Naive thymus-derived CD4-positive, alpha-beta T cell (primary cell): ENCODE results near the gene CHCHD6. TPM values are rescaled to one million over a fixed set of nuclear protein-coding genes. Genes with fewer than 3 reads are reported as not detected.

Experiments used
- ATAC-seq: fragments of 150-1000 bp; cut with Tn5 transposase; 2 replicates; pipeline ENCODE4 v1.10.0; 2021; ENCODE audit warnings: mild to moderate bottlenecking, moderate library complexity
- CTCF ChIA-PET: fragments of 350-600 bp; sonication (Branson Sonifier 250); formaldehyde crosslinking; loops from one replicate; lab custom pipeline; 2021; ENCODE audit warnings: antibody characterized with exemption; lab: Charles Lee
- POLR2A ChIA-PET: fragments of 350-600 bp; sonication (Branson Sonifier 250); formaldehyde crosslinking; loops from one replicate; lab custom pipeline; 2021; ENCODE audit warnings: antibody characterized with exemption, inconsistent platforms; lab: Charles Lee
- DNase-seq, 9 donors: peaks; one replicate each; pipeline versions ENCODE4 v3.0.0 to v3.0.0-alpha.2; 2020 to 2022; ENCODE audit warnings: mixed read lengths in 1 of 9
- H3K27ac ChIP-seq: one replicate; pipeline ENCODE4 v1.7.0; 2013; ENCODE audit warnings: mild to moderate bottlenecking, low read depth, low read length, moderate library complexity
- H3K27me3 ChIP-seq, 2 donors: one replicate each; pipeline ENCODE4 v1.7.0; 2013; ENCODE audit warnings: low read length in 2 of 2, mild to moderate bottlenecking in 2 of 2, moderate library complexity in 2 of 2; ENCODE audit not compliant: control insufficient read depth in 2 of 2, insufficient read depth in 2 of 2
- H3K36me3 ChIP-seq, 3 experiments: 1 replicate in 2 of 3; 2 replicates in 1 of 3; pipeline ENCODE4 v1.7.0; 2013; ENCODE audit warnings: low read length in 3 of 3, mild to moderate bottlenecking in 3 of 3, moderate library complexity in 1 of 3; ENCODE audit not compliant: insufficient read depth in 3 of 3, control insufficient read depth in 2 of 3
- H3K4me1 ChIP-seq, 2 donors: one replicate each; pipeline ENCODE4 v1.7.0; 2013; ENCODE audit warnings: low read length in 2 of 2, mild to moderate bottlenecking in 2 of 2, moderate library complexity in 1 of 2; ENCODE audit not compliant: control insufficient read depth in 2 of 2, insufficient read depth in 2 of 2
- H3K4me3 ChIP-seq: 2 replicates; pipeline ENCODE4 v1.7.0; 2013; ENCODE audit warnings: mild to moderate bottlenecking, low read length
- H3K9me3 ChIP-seq, 3 experiments: 1 replicate in 2 of 3; 2 replicates in 1 of 3; pipeline ENCODE4 v1.7.0; 2013; ENCODE audit warnings: low read length in 3 of 3; ENCODE audit not compliant: control insufficient read depth in 2 of 3
- H3K27ac Mint-ChIP-seq, 9 donors: one replicate each; pipeline ENCODE4 v1.8.0; 2020 to 2022; ENCODE audit warnings: mixed read lengths in 9 of 9, mild to moderate bottlenecking in 8 of 9, moderate library complexity in 5 of 9, inconsistent platforms in 2 of 9
- H3K27me3 Mint-ChIP-seq, 5 donors: one replicate each; pipeline ENCODE4 v1.8.0; 2021 to 2022; ENCODE audit warnings: mixed read lengths in 5 of 5, mild to moderate bottlenecking in 1 of 5
- H3K36me3 Mint-ChIP-seq, 5 donors: one replicate each; pipeline ENCODE4 v1.8.0; 2020 to 2022; ENCODE audit warnings: mixed read lengths in 5 of 5, mild to moderate bottlenecking in 3 of 5, inconsistent platforms in 1 of 5
- H3K4me1 Mint-ChIP-seq, 7 donors: one replicate each; pipeline ENCODE4 v1.8.0; 2020 to 2022; ENCODE audit warnings: mixed read lengths in 7 of 7, mild to moderate bottlenecking in 3 of 7, inconsistent platforms in 1 of 7
- H3K4me3 Mint-ChIP-seq, 10 donors: one replicate each; pipeline ENCODE4 v1.8.0; 2020 to 2022; ENCODE audit warnings: mild to moderate bottlenecking in 10 of 10, mixed read lengths in 10 of 10, moderate library complexity in 6 of 10, inconsistent platforms in 2 of 10
- H3K9me3 Mint-ChIP-seq, 11 donors: one replicate each; pipeline ENCODE4 v1.8.0; 2020 to 2022; ENCODE audit warnings: mixed read lengths in 11 of 11, mild to moderate bottlenecking in 4 of 11, inconsistent platforms in 1 of 11, moderate library complexity in 1 of 11
- intact Hi-C, 2 donors: fragments of 100-400 bp; cut with micrococcal nuclease; formaldehyde crosslinking; loops; one replicate each; pipeline ENCODE4 v1.15.1; 2023
- polyA plus RNA-seq, 2 donors: library from polyadenylated mRNA; unstranded; fragments of 300-500 nt; fragmentation: Illumina TruSeq; gene quantifications; one replicate each; pipeline ENCODE4 v1.2.3, GENCODE V29; 2021
- total RNA-seq, 6 experiments: library from RNA in 5 of 6; stranded (reverse) in 5 of 6; gene quantifications; 1 replicate in 5 of 6; 2 replicates in 1 of 6; pipeline ENCODE4 v1.2.3 and lab custom pipeline; 2021 to 2026

The CHCHD6 gene
- total and polyA plus RNA-seq, 7 experiments from 2014 or later, result 5.4 to 15.1 (median 11.0) TPM

GRCh38 chr3:126967386-126967785 is 263.3 kb downstream of the CHCHD6 start:
- ATAC-seq (no peak), DNase-seq (no peak)
- Histone ChIP-seq H3K9me3 (no peaks in the 10 kb centered on the region), H3K36me3 (no peaks in the 10 kb centered on the region), H3K27me3 (no peaks in the 10 kb centered on the region), H3K4me1 (no peaks in the 10 kb centered on the region), H3K27ac (no peak overlapping the region), H3K4me3 (no peak overlapping the region)
- H3K36me3 Mint-ChIP-seq, result peaks cover 0 to 4% (median 0%) of the 10 kb centered on the region in 5 donors
- H3K27ac Mint-ChIP-seq, result no peak overlapping the region
- ChIA-PET POLR2A (no interaction called here), CTCF (no interaction called here)
- peaks cover 0 to 7% (median 5%) of the 10 kb centered on the region in 5 donors for H3K27me3 Mint-ChIP-seq
- intact Hi-C loops, result no loop called here
- H3K4me1 Mint-ChIP-seq, result peaks cover 0 to 2% (median 0%) of the 10 kb centered on the region in 7 donors
- H3K4me3 Mint-ChIP-seq, result no peak overlapping the region
- peaks cover 0 to 2% (median 0%) of the 10 kb centered on the region in 11 donors for H3K9me3 Mint-ChIP-seq

DNA sequence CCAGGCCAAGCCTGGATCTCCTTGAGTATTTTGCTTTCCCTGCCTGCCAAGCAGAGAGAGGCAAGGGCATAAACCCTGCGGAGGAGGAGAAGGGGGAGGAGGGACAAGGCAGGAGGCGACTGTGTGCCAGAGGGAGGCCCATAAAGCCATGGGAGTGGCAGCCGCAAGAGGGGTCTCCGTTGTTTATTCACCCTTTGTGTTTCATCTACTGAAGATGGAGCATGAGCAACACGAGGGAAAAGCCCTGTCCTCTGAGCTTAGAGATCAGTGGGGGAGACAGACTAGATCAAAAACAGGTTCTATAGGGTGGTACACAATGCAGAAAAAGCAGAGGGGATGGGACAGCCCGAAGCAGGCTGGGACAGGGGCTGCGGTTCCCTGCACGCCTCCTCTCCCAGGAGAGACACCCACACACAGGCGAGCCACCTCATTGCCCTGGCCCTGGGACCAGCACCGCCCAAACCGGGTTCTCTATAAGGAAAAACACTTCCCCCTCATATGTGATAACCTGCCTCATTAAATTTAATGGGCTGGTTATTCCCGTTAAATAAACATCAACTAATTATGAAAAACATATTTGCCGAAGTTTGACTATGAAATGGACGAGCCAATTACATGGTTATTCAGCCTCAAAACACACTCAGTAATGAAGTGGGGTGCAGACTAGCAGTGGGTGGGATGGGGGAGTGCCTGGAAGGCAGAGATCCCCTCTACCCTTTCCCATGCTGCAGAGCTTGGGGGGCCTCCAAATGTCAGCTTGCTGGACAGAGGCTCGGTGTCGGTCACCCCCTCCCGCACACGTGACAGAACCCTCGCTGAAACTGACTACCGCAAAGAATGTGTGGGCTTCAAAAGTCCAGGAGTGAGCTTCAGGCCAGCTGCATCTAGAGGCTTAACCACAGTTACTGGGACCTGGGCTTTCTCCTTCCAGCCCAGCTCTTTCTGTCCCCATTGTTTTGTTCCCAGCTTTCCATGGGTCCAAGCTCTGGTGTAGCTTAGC is 264.7 kb downstream of the CHCHD6 start:
- POLR2A ChIA-PET, result no interaction called here
- intact Hi-C loops, result no loop called here
- H3K27ac Mint-ChIP-seq, result no peak overlapping the region

DNA sequence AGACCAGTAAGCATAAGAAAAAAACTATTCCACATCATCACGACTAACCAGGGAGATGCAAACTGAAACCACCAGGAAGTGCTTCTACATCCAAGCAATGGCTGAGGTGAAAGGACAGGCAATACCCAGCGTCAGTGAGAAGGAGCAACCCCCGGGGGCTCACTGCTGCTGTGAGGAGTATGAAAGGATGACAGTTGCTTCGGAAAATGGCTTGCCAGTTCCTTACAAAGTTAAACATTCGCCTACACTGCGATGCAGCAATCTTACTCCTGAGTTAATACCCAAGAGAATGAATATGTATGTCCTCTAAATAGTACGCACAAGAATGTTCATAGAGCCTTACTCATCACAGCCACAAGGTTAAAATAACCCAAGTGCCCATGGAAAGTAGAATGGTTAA is 265.5 kb downstream of the CHCHD6 start:
- ATAC-seq, result no peak
- Histone ChIP-seq H3K36me3 (no peaks in the 10 kb centered on the region), H3K27me3 (no peaks in the 10 kb centered on the region), H3K4me1 (no peaks in the 10 kb centered on the region), H3K4me3 (no peak overlapping the region), H3K9me3 (no peaks in the 10 kb centered on the region), H3K27ac (no peak overlapping the region)
- intact Hi-C loops, result no loop called here
- ChIA-PET CTCF (no interaction called here), POLR2A (no interaction called here)
- DNase-seq, result no peak
- Mint-ChIP-seq H3K27ac (no peak overlapping the region), H3K9me3 (peaks cover 1 to 14% (median 6%) of the 10 kb centered on the region in 11 donors), H3K4me1 (peaks cover 0 to 2% (median 0%) of the 10 kb centered on the region in 7 donors), H3K27me3 (peaks cover 0 to 12% (median 7%) of the 10 kb centered on the region in 5 donors), H3K36me3 (peaks cover under 1 to 5% (median 2%) of the 10 kb centered on the region in 5 donors), H3K4me3 (no peak overlapping the region)

More for the DNA sequence above, 264.7 kb downstream of the CHCHD6 start:
- no peaks in the 10 kb centered on the region for H3K9me3 ChIP-seq
- Mint-ChIP-seq H3K9me3 (peaks cover 0 to 5% (median 0%) of the 10 kb centered on the region in 11 donors), H3K27me3 (peaks cover 0 to 11% (median 5%) of the 10 kb centered on the region in 5 donors), H3K4me1 (peaks cover 0 to 2% (median 0%) of the 10 kb centered on the region in 7 donors), H3K4me3 (no peak overlapping the region), H3K36me3 (no peaks in the 10 kb centered on the region)
- H3K27me3 ChIP-seq, result no peaks in the 10 kb centered on the region
- H3K27ac ChIP-seq, result no peak overlapping the region
- ATAC-seq (no peak), DNase-seq (no peak)
- H3K36me3 ChIP-seq, result no peaks in the 10 kb centered on the region
- no peaks in the 10 kb centered on the region for H3K4me1 ChIP-seq
- H3K4me3 ChIP-seq, result no peak overlapping the region
- CTCF ChIA-PET, result no interaction called here

GRCh38 chr3:126970101-126970500 is 266.1 kb downstream of the CHCHD6 start:
- H3K4me3 Mint-ChIP-seq, result no peak overlapping the region
- ChIA-PET POLR2A (no interaction called here), CTCF (no interaction called here)
- peaks cover 3 to 15% (median 11%) of the 10 kb centered on the region in 5 donors for H3K27me3 Mint-ChIP-seq
- Histone ChIP-seq H3K27ac (no peak overlapping the region), H3K4me3 (no peak overlapping the region), H3K4me1 (no peaks in the 10 kb centered on the region), H3K36me3 (no peaks in the 10 kb centered on the region), H3K27me3 (no peaks in the 10 kb centered on the region), H3K9me3 (no peaks in the 10 kb centered on the region)
- DNase-seq, result no peak
- H3K27ac Mint-ChIP-seq, result no peak overlapping the region
- intact Hi-C loops, result no loop called here
- peaks cover 0 to 2% (median 0%) of the 10 kb centered on the region in 7 donors for H3K4me1 Mint-ChIP-seq
- no peak for ATAC-seq
- peaks cover 5 to 19% (median 11%) of the 10 kb centered on the region in 11 donors for H3K9me3 Mint-ChIP-seq
- peaks cover 5 to 10% (median 7%) of the 10 kb centered on the region in 5 donors for H3K36me3 Mint-ChIP-seq

- ATAC-seq (no peak), DNase-seq (no peak)
- H3K27ac ChIP-seq, result no peak overlapping the region
- ChIA-PET CTCF (interaction anchor here (1.2 kb wide), 1 partner anchor 11 kb away, joined by 4 read pairs; no protein-coding TSS in a partner anchor), POLR2A (no interaction called here)
- Mint-ChIP-seq H3K4me3 (no peak overlapping the region), H3K36me3 (peaks cover 5 to 14% (median 9%) of the 10 kb centered on the region in 5 donors), H3K27ac (no peak overlapping the region), H3K4me1 (peaks cover 0 to 2% (median 0%) of the 10 kb centered on the region in 7 donors), H3K27me3 (peaks cover 7 to 20% (median 15%) of the 10 kb centered on the region in 5 donors), H3K9me3 (peaks cover 5 to 25% (median 15%) of the 10 kb centered on the region in 11 donors)
- H3K27me3 ChIP-seq, result no peaks in the 10 kb centered on the region
- intact Hi-C loops, result no loop called here
- no peaks in the 10 kb centered on the region for H3K9me3 ChIP-seq
- no peak overlapping the region for H3K4me3 ChIP-seq
- no peaks in the 10 kb centered on the region for H3K4me1 ChIP-seq
- no peaks in the 10 kb centered on the region for H3K36me3 ChIP-seq
Observed at GRCh38 chr3:126970921-126971320, 266.9 kb downstream of the CHCHD6 start.

- Histone ChIP-seq H3K9me3 (no peaks in the 10 kb centered on the region), H3K36me3 (no peaks in the 10 kb centered on the region), H3K27ac (no peak overlapping the region), H3K27me3 (no peaks in the 10 kb centered on the region), H3K4me1 (no peaks in the 10 kb centered on the region), H3K4me3 (no peak overlapping the region)
- Mint-ChIP-seq H3K9me3 (peaks cover 5 to 25% (median 15%) of the 10 kb centered on the region in 11 donors), H3K4me1 (peaks cover 0 to 2% (median 0%) of the 10 kb centered on the region in 7 donors), H3K36me3 (peaks cover 5 to 14% (median 9%) of the 10 kb centered on the region in 5 donors), H3K27ac (no peak overlapping the region), H3K4me3 (no peak overlapping the region), H3K27me3 (peaks cover 7 to 20% (median 15%) of the 10 kb centered on the region in 5 donors)
- intact Hi-C loops, result no loop called here
- no peak for ATAC-seq
- ChIA-PET CTCF (no interaction called here), POLR2A (no interaction called here)
- DNase-seq, result no peak
Observed at GRCh38 chr3:126971891-126972351, 267.9 kb downstream of the CHCHD6 start.
